ENCODE measurements around the gene IMPACT. TPM values are rescaled to one million over a fixed set of nuclear protein-coding genes. Genes with fewer than 3 reads are reported as not detected.

The IMPACT gene
- polyA plus RNA-seq, 4 donors, result 11.9 to 35.0 (median 14.3) TPM

DNA sequence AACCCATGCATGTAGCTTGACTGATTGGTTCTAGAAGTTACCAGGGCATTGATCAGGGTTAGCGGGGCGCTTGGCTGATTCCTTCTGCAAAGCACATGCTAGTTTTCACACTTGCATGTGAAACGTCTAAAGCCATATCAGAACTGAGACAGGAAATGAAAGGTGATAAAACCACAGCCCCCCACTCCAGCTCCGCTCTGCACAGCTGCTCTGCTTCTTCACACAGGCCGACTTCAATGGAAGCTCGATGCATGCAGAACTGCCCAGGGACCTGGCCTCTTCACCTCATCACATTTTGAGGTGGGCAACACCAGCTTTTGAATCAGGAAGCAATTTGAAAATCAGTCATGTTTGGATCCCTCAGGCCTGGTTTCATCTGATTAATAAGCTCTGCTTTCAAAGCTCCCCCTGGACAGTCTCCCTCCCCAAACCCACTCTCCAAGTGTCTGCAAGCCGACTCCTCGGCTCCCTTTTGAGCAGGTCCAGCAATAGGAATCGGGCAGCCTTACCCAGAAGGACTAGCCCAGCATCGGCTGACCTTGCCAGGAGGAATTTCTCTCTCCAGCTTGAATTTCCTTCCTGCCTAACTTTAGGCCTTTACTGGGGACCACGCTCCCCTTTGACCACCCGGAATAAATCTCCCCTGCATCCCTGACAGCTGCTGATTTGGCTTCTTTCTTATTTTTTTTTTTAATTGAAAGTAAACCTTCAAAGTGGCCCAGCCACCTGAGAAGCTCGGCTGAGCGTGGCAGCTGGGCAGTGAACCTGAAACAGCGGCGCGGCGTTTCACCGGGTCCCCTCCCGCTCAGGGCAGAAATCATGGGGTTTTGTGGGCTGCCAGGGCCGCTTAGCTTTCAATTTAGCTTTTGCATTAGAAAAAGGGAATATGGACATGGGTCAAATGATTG, 65.7 kb downstream of the IMPACT start:
- 71 to 86% (median 74%) methylated on average over 21 of the region's 21 CpGs for WGBS, 3 donors
- H3K36me3 ChIP-seq (ENCODE audit: control insufficient read depth in 3 of 3, insufficient read depth in 2 of 3, low read depth in 1 of 3, low read length in 3 of 3), result no peaks in the 10 kb centered on the region
- H3K27me3 ChIP-seq (ENCODE audit: control insufficient read depth in 3 of 3, insufficient read depth in 3 of 3, low read length in 3 of 3), result no peaks in the 10 kb centered on the region
- FAIRE-seq, result no peak
- H3K9me3 ChIP-seq (ENCODE audit: control insufficient read depth in 2 of 2, insufficient read depth in 1 of 2, low read depth in 1 of 2, low read length in 1 of 2), result no peaks in the 10 kb centered on the region
- H3K27ac ChIP-seq (ENCODE audit: low read depth in 1 of 3, low read length in 2 of 3), result no peak overlapping the region
- no peak overlapping the region for H3K4me3 ChIP-seq (ENCODE audit: low read depth in 1 of 3, low read length in 3 of 3)
- H3K4me1 ChIP-seq (ENCODE audit: control insufficient read depth in 3 of 3, insufficient read depth in 2 of 3, low read depth in 1 of 3, low read length in 2 of 3), result no peaks in the 10 kb centered on the region
- no peak for DNase-seq

DNA sequence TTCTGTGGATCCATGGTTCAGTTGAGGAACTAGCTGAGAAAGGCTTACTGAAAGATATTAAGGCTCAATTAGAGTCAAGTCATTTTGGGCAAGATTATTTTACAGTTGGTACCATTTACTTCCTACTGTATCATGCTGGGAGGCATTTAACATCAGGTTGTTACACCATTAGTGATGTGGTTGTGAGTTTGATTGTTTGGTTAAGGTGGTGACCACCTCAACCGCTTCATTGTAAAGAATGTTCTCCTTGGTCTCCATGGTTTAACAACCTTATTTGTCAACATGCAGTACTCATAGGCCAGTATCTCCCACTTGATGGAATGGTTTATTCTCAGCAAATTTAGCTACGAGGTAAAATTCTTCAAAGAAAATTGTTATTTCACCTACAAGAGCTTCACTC, 68.1 kb downstream of the IMPACT start:
- Histone ChIP-seq H3K4me3 (ENCODE audit: low read depth in 1 of 3, low read length in 3 of 3) (no peak overlapping the region), H3K9me3 (ENCODE audit: control insufficient read depth in 2 of 2, insufficient read depth in 1 of 2, low read depth in 1 of 2, low read length in 1 of 2) (no peaks in the 10 kb centered on the region), H3K36me3 (ENCODE audit: control insufficient read depth in 3 of 3, insufficient read depth in 2 of 3, low read depth in 1 of 3, low read length in 3 of 3) (no peaks in the 10 kb centered on the region), H3K27ac (ENCODE audit: low read depth in 1 of 3, low read length in 2 of 3) (no peak overlapping the region), H3K27me3 (ENCODE audit: control insufficient read depth in 3 of 3, insufficient read depth in 3 of 3, low read length in 3 of 3) (no peaks in the 10 kb centered on the region), H3K4me1 (ENCODE audit: control insufficient read depth in 3 of 3, insufficient read depth in 2 of 3, low read depth in 1 of 3, low read length in 2 of 3) (no peaks in the 10 kb centered on the region)
- no peak for FAIRE-seq
- 73 to 89% (median 89%) methylated on average over 2 of the region's 2 CpGs for WGBS, 3 donors
- no peak for DNase-seq

DNA sequence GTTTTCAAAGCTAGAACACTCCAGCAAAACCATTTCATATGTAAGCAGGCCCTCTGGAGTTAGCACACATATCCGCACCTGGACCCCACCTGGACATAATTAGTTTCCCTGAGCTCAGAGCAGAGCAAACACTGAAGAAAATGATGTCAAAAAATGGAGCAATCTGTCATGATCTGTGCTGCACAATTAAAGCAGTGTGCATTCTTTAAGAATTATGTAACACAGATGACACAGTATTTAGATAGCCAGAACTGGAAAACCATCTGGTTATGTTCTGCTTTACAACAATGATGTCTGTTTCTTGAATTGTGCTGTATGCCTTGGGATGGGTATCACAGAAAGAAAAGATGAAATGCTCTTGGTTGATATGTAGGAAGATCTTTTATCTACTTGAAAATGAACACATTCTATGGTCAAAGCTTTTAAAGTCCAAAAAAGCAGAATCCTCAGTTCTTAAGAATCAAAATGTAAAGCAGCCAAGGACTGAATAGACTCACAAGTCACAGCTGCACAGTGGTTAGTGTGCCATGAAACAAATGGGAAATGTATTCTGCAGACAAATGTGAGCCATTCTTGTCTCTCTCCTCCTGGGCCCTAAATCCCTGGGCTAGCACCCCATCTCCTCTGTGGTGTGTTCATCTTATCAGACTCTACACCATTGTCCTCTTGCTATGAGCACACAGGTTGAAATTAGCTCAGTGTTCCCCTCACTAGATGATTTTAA, 70.7 kb downstream of the IMPACT start:
- DNase-seq (no peak), FAIRE-seq (no peak)
- H3K27ac ChIP-seq (ENCODE audit: low read depth in 1 of 3, low read length in 2 of 3), result no peak overlapping the region
- no peaks in the 10 kb centered on the region for H3K4me1 ChIP-seq (ENCODE audit: control insufficient read depth in 3 of 3, insufficient read depth in 2 of 3, low read depth in 1 of 3, low read length in 2 of 3)
- no peak overlapping the region for H3K4me3 ChIP-seq (ENCODE audit: low read depth in 1 of 3, low read length in 3 of 3)
- WGBS, 3 donors, result 77 to 96% (median 94%) methylated on average over 1 of the region's 1 CpG
- no peaks in the 10 kb centered on the region for H3K36me3 ChIP-seq (ENCODE audit: control insufficient read depth in 3 of 3, insufficient read depth in 2 of 3, low read depth in 1 of 3, low read length in 3 of 3)
- no peaks in the 10 kb centered on the region for H3K9me3 ChIP-seq (ENCODE audit: control insufficient read depth in 2 of 2, insufficient read depth in 1 of 2, low read depth in 1 of 2, low read length in 1 of 2)
- H3K27me3 ChIP-seq (ENCODE audit: control insufficient read depth in 3 of 3, insufficient read depth in 3 of 3, low read length in 3 of 3), result no peaks in the 10 kb centered on the region

DNA sequence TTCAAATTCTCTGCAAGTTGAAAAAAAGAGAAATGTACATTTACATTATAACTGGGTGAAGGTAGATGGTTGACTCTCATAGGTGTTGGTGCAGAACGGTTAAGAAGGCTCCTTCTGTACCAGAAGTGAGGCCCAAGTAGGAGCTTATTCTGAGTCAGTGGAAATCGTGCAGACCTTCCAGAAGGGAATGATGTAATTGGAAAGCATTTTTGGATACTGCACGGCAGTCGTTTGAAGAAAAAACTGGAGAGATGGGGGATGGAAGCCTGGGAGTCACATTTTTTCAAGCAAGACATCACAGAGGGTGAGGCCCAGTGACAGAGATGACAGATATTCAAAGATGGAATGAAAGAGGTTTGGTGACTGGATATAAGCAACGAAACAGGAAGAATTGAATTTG, 73.3 kb downstream of the IMPACT start:
- no peaks in the 10 kb centered on the region for H3K27me3 ChIP-seq (ENCODE audit: control insufficient read depth in 3 of 3, insufficient read depth in 3 of 3, low read length in 3 of 3)
- DNase-seq (no peak), FAIRE-seq (no peak)
- 68 to 84% (median 81%) methylated on average over 5 of the region's 5 CpGs for WGBS, 3 donors
- no peak overlapping the region for H3K27ac ChIP-seq (ENCODE audit: low read depth in 1 of 3, low read length in 2 of 3)
- H3K9me3 ChIP-seq (ENCODE audit: control insufficient read depth in 2 of 2, insufficient read depth in 1 of 2, low read depth in 1 of 2, low read length in 1 of 2), result no peaks in the 10 kb centered on the region
- H3K4me3 ChIP-seq (ENCODE audit: low read depth in 1 of 3, low read length in 3 of 3), result no peak overlapping the region
- no peaks in the 10 kb centered on the region for H3K4me1 ChIP-seq (ENCODE audit: control insufficient read depth in 3 of 3, insufficient read depth in 2 of 3, low read depth in 1 of 3, low read length in 2 of 3)
- H3K36me3 ChIP-seq (ENCODE audit: control insufficient read depth in 3 of 3, insufficient read depth in 2 of 3, low read depth in 1 of 3, low read length in 3 of 3), result no peaks in the 10 kb centered on the region

DNA sequence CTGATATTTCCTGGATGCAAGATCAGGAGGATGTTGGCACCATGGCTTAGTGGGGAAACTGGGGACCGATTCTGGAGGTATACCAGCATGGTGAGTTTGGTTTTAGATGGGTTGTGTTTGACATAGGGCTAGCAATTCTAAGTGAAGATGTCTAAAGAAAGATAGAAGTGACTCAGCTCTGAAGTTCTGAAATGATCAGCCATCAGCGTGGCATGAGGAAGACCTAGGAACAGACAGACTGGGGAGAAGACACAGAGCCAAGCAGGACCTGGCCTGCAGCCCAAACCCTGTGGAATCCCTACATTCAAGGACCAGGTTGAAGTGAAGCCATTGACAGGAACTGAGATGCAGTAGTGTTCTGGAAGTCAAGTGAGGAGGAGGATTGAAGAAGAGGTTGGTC, 73.7 kb downstream of the IMPACT start:
- Histone ChIP-seq H3K27me3 (ENCODE audit: control insufficient read depth in 3 of 3, insufficient read depth in 3 of 3, low read length in 3 of 3) (no peaks in the 10 kb centered on the region), H3K4me1 (ENCODE audit: control insufficient read depth in 3 of 3, insufficient read depth in 2 of 3, low read depth in 1 of 3, low read length in 2 of 3) (no peaks in the 10 kb centered on the region), H3K9me3 (ENCODE audit: control insufficient read depth in 2 of 2, insufficient read depth in 1 of 2, low read depth in 1 of 2, low read length in 1 of 2) (no peaks in the 10 kb centered on the region), H3K4me3 (ENCODE audit: low read depth in 1 of 3, low read length in 3 of 3) (no peak overlapping the region), H3K27ac (ENCODE audit: low read depth in 1 of 3, low read length in 2 of 3) (no peak overlapping the region), H3K36me3 (ENCODE audit: control insufficient read depth in 3 of 3, insufficient read depth in 2 of 3, low read depth in 1 of 3, low read length in 3 of 3) (no peaks in the 10 kb centered on the region)
- no peak for FAIRE-seq
- WGBS, 3 donors, result 69 to 90% (median 85%) methylated on average over 2 of the region's 2 CpGs
- DNase-seq, result no peak

DNA sequence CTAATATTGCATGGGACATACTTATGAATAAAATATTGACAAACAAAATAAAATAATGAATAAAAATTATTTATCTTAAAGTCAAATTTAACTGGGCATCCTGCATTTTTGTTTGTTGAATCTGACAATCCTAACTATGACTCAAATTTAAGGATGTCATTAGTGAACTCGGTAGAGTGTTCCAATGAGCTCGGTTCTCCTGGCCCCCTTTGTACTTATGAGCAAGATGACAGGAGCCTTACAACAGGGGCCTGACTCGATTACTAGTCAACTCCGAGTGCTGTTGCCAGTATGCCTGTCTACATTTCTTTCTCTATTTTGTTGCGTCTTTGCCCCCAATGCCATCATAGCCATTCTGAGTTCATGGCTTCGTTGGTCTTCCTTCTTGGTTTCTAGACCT, 74.3 kb downstream of the IMPACT start:
- DNase-seq (no peak), FAIRE-seq (no peak)
- Histone ChIP-seq H3K4me1 (ENCODE audit: control insufficient read depth in 3 of 3, insufficient read depth in 2 of 3, low read depth in 1 of 3, low read length in 2 of 3) (no peaks in the 10 kb centered on the region), H3K27ac (ENCODE audit: low read depth in 1 of 3, low read length in 2 of 3) (no peak overlapping the region), H3K4me3 (ENCODE audit: low read depth in 1 of 3, low read length in 3 of 3) (no peak overlapping the region), H3K36me3 (ENCODE audit: control insufficient read depth in 3 of 3, insufficient read depth in 2 of 3, low read depth in 1 of 3, low read length in 3 of 3) (no peaks in the 10 kb centered on the region), H3K27me3 (ENCODE audit: control insufficient read depth in 3 of 3, insufficient read depth in 3 of 3, low read length in 3 of 3) (no peaks in the 10 kb centered on the region), H3K9me3 (ENCODE audit: control insufficient read depth in 2 of 2, insufficient read depth in 1 of 2, low read depth in 1 of 2, low read length in 1 of 2) (no peaks in the 10 kb centered on the region)
- 88 to 89% (median 89%) methylated on average over 6 of the region's 6 CpGs for WGBS, 3 donors

DNA sequence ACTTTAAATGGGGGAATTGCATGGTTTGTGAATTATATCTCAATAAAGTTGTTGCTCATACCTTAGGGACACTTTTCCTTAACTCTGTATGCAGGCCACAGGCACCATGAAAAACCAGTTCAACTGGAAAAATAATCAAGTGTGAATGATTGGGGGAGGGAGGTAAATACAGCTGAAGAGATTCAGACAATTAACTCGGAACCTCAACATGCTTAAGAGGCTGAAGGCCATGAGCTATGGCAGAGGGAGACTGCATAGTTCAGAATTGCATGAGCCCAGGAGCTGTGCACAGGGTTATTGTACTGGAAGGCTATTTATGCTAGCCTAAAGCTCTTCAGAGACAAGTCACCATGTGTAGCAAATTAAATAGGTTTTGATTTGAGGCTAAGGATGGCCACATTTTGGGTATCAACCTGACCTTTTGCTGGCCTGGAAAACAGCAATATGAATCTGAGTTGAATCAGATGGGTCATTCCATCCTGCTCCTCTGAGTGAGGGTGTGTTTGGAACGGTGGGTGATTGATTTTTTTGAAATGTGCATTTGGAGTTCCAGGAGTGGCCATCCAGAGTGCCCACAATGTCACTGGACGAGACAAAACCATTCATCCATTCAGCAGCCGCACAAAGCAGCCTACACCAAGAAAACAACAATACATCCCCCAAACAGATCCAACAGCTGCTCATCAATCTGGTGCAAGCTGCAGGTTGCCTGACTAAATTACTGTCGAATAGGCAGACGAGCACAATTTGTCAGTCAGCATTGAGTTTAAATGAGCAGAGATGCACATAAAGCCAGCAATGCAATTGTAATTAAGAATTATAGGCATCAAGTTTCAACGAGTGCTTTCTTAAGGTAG, 76.4 kb downstream of the IMPACT start:
- no peaks in the 10 kb centered on the region for H3K4me1 ChIP-seq (ENCODE audit: control insufficient read depth in 3 of 3, insufficient read depth in 2 of 3, low read depth in 1 of 3, low read length in 2 of 3)
- H3K9me3 ChIP-seq (ENCODE audit: control insufficient read depth in 2 of 2, insufficient read depth in 1 of 2, low read depth in 1 of 2, low read length in 1 of 2), result no peaks in the 10 kb centered on the region
- no peak overlapping the region for H3K4me3 ChIP-seq (ENCODE audit: low read depth in 1 of 3, low read length in 3 of 3)
- WGBS, 3 donors, result 75 to 81% (median 78%) methylated on average over 7 of the region's 7 CpGs
- no peaks in the 10 kb centered on the region for H3K36me3 ChIP-seq (ENCODE audit: control insufficient read depth in 3 of 3, insufficient read depth in 2 of 3, low read depth in 1 of 3, low read length in 3 of 3)
- DNase-seq (no peak), FAIRE-seq (no peak)
- H3K27me3 ChIP-seq (ENCODE audit: control insufficient read depth in 3 of 3, insufficient read depth in 3 of 3, low read length in 3 of 3), result no peaks in the 10 kb centered on the region
- H3K27ac ChIP-seq (ENCODE audit: low read depth in 1 of 3, low read length in 2 of 3), result no peak overlapping the region

Measured in small intestine (tissue), 7 donors.